Activated naive CD4-positive, alpha-beta T cell treated with anti-CD3 and anti-CD28 coated beads, Interleukin-2, amount 50 U/mL, for 24 hours (primary cell): ENCODE measurements around the gene MYO7A.

Source experiments
- H3K27ac Mint-ChIP-seq: one replicate; pipeline ENCODE4 v1.8.0; 2021; ENCODE audit warnings: mild to moderate bottlenecking, mixed read lengths
- H3K27me3 Mint-ChIP-seq: one replicate; pipeline ENCODE4 v1.8.0; 2021; ENCODE audit warnings: mixed read lengths
- H3K36me3 Mint-ChIP-seq: one replicate; pipeline ENCODE4 v1.8.0; 2021; ENCODE audit warnings: mixed read lengths
- H3K4me1 Mint-ChIP-seq: one replicate; pipeline ENCODE4 v1.8.0; 2021; ENCODE audit warnings: mixed read lengths
- H3K4me3 Mint-ChIP-seq: one replicate; pipeline ENCODE4 v1.8.0; 2021; ENCODE audit warnings: mild to moderate bottlenecking, mixed read lengths
- H3K9me3 Mint-ChIP-seq: one replicate; pipeline ENCODE4 v1.8.0; 2021; ENCODE audit warnings: mixed read lengths

Gene MYO7A

DNA sequence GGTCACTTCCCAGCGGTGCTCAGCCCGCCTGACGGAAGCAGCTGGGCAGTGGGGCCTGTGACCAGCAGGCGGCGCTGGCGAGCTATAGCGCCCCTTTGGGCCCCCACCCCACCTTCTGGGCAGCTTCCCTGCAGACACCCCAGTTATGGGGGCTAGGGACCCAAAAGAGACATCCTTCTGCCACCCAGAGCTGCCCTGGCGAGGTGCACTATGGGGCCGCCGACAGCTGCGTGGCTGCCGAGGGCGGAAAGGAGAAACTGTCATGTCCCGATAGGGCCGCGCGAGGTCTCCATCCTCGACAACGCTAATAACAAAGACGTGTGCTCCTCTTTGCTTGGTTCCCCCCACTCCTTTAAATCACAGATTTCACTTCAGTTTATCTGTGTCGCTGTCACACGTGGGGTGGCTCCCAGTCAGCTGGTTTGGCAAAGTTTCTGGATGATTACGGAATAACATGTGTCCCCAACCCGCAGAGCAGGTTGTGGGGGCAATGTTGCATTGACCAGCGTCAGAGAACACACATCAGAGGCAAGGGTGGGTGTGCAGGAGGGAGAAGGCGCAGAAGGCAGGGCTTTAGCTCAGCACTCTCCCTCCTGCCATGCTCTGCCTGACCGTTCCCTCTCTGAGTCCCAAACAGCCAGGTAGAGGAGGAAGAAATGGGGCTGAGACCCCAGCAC is 673 bp upstream of the MYO7A start:
- Mint-ChIP-seq H3K36me3 (no peaks in the 10 kb centered on the region), H3K4me3 (peak overlapping the region; percentile 58), H3K27ac (no peak overlapping the region), H3K27me3 (peaks cover 6% of the 10 kb centered on the region), H3K9me3 (no peaks in the 10 kb centered on the region), H3K4me1 (peaks cover 9% of the 10 kb centered on the region)

DNA sequence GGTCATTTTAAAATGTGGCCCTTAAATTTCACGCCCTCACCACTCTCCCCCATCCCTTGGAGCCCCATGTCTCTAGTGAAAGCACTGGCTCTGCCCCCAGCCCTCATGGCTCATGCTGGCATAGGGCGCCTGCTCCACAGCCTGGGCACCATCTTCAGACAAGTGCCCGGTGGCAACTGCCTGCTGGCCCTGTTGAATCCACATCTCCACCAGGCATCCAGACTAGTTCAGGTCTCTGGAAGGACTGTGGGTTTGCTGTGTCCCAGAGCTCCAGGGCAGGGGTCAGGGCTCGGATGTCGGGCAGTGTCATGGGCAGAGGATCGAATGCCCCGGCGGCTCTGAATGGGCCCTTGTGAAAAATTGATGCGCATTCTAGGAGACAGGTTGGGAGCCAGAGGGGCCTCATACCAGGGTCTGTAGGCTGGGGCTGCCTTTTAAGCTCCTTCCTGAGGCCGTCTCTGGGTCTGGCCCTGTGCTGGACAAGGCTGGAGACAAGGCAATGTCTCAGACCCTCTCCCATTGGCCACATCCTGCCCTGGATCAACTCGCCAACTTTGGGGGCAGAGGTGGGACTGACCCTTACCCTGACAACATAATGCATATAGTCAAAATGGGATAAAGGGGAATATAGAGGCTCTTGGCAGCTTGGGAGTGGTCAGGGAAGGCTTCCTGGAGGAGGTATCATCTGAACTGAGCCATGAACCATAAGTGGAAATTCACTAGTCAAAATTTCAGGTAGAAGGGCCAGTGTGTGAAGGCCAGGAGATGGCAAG is 1.2 kb downstream of the MYO7A start:
- no peaks in the 10 kb centered on the region for H3K9me3 Mint-ChIP-seq
- peaks cover 9% of the 10 kb centered on the region for H3K4me1 Mint-ChIP-seq
- H3K4me3 Mint-ChIP-seq = no peak overlapping the region
- H3K27ac Mint-ChIP-seq = no peak overlapping the region
- H3K27me3 Mint-ChIP-seq = peaks cover 6% of the 10 kb centered on the region
- no peaks in the 10 kb centered on the region for H3K36me3 Mint-ChIP-seq

DNA sequence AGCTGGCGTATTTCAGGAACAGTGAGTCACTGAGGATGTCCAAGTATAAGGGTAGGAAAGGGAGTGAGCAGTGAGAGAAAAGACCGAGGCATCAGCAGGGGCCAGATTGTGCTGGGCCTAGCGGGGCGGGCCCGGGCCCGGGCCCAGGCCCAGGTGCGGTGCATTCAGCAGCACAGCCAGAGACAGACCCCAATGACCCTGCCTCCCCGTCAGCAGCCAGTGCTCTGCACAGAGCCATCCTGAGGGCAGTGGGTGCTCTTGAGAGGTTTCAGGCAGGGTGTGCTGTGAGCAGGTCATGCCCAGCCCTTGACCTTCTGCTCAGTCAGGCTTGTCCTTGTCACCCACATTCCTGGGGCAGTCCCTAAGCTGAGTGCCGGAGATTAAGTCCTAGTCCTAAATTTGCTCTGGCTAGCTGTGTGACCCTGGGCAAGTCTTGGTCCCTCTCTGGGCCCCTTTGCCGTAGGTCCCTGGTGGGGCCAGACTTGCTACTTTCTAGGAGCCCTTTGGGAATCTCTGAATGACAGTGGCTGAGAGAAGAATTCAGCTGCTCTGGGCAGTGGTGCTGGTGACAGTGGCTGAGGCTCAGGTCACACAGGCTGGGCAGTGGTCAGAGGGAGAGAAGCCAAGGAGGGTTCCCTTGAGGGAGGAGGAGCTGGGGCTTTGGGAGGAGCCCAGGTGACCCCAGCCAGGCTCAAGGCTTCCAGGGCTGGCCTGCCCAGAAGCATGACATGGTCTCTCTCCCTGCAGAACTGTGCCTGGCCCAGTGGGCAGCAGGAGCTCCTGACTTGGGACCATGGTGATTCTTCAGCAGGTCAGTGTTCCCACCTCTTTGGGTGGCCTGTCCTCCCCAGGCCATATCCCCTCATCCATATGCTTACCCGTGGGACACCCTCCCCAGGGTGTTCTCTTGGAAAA is 2.1 kb downstream of the MYO7A start:
- Mint-ChIP-seq H3K4me1 (peaks cover 9% of the 10 kb centered on the region), H3K9me3 (no peaks in the 10 kb centered on the region), H3K36me3 (no peaks in the 10 kb centered on the region), H3K27ac (no peak overlapping the region), H3K27me3 (peaks cover 6% of the 10 kb centered on the region), H3K4me3 (no peak overlapping the region)

DNA sequence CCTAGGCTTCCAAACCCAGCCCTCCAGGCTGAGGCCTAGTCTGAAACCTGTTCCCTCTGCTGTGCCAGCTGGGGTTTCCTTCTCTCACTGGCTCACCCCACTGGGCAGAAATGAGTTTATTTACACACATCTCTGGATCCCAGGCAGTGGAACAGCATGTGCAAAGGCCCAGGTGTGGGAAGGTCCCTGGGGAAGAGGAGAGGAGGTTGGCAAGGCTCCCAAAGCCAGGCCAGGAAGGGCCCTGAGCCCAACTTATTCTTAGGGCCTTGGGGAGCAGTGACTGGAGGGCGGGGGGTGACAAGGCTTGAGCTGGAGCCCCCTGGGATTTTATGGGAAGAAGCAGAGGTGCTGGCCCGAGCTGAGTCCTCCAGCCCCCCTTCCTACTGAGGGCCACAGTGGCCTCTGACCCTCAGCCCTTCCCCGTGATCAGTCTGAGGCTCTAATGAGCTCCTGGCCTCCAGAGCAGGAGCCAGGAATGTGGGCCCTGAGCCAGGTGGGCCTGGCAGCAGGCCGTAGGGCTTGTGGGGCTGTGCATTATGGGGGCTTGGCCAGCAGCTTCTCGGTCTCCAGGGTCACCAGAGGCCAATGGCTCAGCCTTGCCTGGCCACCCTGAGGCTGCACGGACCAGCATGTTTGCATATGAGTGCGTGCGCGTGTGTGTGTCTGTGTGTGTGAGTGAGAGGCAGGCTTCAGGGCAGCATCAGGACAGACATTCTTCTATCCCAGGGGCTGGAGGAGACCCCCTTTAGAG is 2.9 kb downstream of the MYO7A start:
- Mint-ChIP-seq H3K27me3 (peaks cover 6% of the 10 kb centered on the region), H3K4me3 (no peak overlapping the region), H3K4me1 (peaks cover 9% of the 10 kb centered on the region), H3K9me3 (no peaks in the 10 kb centered on the region), H3K27ac (no peak overlapping the region), H3K36me3 (no peaks in the 10 kb centered on the region)

DNA sequence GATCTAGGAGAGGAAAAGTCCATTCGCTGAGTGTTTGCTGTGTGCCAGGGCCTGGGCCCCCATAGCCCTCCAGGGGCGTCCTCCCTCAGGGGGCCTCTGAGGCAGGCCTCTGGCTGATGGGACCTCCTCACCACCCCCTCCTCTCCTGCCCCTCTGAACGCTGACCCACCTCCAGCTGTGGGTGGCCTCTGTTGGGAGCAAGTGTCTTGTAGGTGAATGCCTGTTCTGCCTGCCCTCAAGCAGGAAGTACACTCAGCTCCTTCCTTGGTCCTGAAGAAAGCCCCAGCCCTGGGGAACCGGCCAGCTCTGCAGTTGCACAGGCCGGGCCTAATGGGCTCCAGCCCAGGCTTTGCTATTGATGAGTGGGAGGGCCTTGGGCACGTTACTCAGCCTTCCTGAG is 3.5 kb downstream of the MYO7A start:
- Mint-ChIP-seq H3K27me3 (peaks cover 5% of the 10 kb centered on the region), H3K4me3 (no peak overlapping the region), H3K27ac (no peak overlapping the region), H3K9me3 (no peaks in the 10 kb centered on the region), H3K36me3 (no peaks in the 10 kb centered on the region), H3K4me1 (peaks cover 5% of the 10 kb centered on the region)

DNA sequence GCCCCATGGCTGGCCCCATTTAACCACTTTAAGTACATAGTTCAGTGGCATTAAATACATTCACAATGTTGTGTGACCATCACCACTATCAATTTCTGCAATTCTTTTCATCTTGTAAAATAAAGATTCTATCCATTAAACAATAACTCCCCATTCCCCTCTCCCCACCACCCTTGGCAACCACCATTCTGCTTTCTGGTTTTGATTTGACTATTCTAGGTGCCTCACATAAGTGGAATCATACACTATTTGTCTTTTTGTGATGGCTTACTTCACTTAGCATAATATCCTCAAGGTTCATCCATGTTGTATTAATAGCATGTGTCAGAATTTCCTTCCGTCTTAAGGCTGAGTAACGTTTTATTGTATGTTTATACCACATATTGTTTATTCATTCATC is 7.0 kb downstream of the MYO7A start:
- no peak overlapping the region for H3K4me3 Mint-ChIP-seq
- no peak overlapping the region for H3K27ac Mint-ChIP-seq
- no peaks in the 10 kb centered on the region for H3K36me3 Mint-ChIP-seq
- H3K27me3 Mint-ChIP-seq = peaks cover 10% of the 10 kb centered on the region
- no peaks in the 10 kb centered on the region for H3K9me3 Mint-ChIP-seq
- no peaks in the 10 kb centered on the region for H3K4me1 Mint-ChIP-seq

DNA sequence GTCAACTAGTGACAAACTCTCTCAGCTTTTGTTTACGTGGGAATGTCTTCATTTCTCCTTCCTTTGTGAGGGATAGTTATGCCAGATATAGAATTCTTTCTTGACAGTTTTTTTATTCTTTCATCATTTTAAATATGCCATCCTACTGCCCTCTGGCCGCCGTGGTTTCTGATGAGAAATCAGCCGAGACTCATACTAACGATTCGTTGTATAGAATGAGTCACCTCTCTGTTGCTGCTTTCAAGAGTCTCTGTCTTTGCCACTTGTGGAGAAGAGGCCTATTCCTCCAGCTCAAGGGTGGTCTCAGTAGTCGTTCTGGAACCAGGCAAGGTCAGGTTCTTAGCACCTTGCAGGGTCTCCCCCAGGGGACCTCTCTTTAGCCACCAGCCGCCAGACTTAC is 8.0 kb downstream of the MYO7A start:
- Mint-ChIP-seq H3K36me3 (no peaks in the 10 kb centered on the region), H3K4me3 (no peak overlapping the region), H3K27ac (no peak overlapping the region), H3K9me3 (no peaks in the 10 kb centered on the region), H3K27me3 (peaks cover 10% of the 10 kb centered on the region), H3K4me1 (no peaks in the 10 kb centered on the region)

DNA sequence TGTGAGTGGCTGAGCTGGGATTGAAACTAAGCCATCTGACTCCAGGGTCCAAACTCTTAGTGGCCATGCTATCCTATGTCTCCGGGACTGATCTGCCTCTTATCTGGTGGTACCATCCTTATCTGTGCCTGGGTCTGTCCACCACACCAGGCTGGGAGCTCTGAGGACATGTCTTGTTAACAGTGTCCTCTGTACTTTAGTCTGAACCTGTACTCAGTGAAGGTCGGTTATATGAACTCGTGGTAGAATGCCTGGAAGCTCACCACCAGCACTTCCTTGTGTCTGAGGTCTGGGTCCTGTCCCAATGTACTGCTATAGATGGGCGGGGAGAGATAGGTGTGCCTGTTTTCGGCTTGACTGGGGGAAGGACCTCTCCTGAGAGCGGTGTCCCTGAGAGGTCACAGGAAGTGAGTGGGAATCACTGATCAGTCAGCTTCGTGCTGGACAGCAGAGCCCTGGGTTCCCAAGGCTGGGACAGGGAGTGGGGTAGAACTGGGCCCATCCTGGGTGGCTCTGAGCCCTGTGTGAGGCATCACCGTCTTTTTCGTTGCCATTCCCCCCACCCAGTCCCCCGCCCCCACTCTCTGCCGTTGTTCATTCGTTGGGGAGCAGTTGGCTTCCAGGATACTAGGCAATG is 8.9 kb downstream of the MYO7A start:
- no peak overlapping the region for H3K27ac Mint-ChIP-seq
- peaks cover 1% of the 10 kb centered on the region for H3K4me1 Mint-ChIP-seq
- H3K4me3 Mint-ChIP-seq = no peak overlapping the region
- peaks cover 10% of the 10 kb centered on the region for H3K27me3 Mint-ChIP-seq
- H3K36me3 Mint-ChIP-seq = no peaks in the 10 kb centered on the region
- no peaks in the 10 kb centered on the region for H3K9me3 Mint-ChIP-seq

DNA sequence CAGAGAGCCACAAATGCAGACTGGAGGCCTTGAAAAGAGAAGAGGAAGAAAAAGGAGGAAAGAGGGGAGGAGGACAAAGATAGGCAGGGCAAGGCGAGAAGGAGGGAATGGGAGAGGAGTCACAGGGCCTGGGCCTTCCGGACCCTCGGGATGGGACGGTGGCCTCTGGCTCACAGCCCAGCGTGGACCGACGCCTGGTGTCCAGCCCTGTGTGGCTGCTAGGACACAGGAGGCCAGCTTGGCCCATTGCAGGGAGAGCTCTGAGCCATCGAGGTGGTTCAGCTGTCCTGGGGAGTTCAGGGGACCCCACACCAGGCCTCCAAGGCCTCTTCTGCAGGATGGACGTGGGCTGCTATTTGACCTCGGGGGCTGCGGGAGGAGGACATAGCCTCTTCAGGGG is 9.4 kb downstream of the MYO7A start:
- no peaks in the 10 kb centered on the region for H3K9me3 Mint-ChIP-seq
- no peak overlapping the region for H3K4me3 Mint-ChIP-seq
- H3K27ac Mint-ChIP-seq = no peak overlapping the region
- H3K27me3 Mint-ChIP-seq = peaks cover 10% of the 10 kb centered on the region
- H3K36me3 Mint-ChIP-seq = no peaks in the 10 kb centered on the region
- H3K4me1 Mint-ChIP-seq = peaks cover 4% of the 10 kb centered on the region

DNA sequence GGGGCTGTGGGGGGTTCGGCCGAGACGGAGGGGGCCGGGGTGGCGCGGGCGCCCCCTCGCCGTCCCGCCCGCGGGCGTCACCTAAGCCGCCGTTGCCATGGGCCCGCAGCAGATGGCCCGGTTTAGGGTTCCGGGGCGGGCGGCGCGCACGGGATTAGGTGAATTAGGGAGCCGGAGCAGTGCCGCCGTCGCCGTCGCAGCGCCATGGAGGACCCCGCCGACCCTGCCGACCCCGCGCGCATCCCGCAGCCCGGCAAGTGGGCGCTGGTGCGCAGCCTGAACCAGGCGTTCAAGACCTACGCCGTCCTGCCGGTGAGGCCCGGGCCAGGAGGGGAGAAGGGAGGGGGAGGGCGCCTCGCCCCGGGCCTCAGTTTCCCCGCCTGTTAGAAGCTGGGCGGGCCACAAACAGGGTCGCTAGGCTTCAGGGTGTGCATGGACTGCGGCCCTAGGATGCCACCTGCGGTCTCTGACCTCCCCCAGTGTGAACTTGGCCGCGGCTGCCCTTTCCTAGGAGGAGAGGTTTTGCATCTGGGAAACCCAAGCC is 10.1 kb downstream of the MYO7A start:
- H3K27ac Mint-ChIP-seq = no peak overlapping the region
- H3K36me3 Mint-ChIP-seq = no peaks in the 10 kb centered on the region
- H3K4me3 Mint-ChIP-seq = no peak overlapping the region
- no peaks in the 10 kb centered on the region for H3K9me3 Mint-ChIP-seq
- peaks cover 4% of the 10 kb centered on the region for H3K4me1 Mint-ChIP-seq
- peaks cover 10% of the 10 kb centered on the region for H3K27me3 Mint-ChIP-seq

DNA sequence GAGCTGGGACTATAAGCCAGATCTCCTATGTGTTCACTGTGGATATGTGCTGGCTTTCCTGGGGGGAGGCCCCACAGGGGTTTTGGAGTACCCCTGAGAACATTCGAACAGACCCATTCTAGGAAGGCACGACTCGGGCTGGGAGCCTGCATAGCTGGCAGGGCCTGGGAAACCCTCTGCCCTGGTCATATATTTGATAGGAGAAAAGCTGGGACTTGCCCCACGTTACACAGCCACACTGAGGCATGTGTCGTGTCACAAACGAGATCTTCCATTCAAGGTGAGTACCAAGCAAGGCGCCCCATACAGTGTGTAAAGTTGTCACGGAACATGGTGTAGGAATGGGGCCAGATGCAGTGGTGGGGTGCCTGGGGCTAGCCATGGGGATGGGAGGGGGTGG is 11.2 kb downstream of the MYO7A start:
- Mint-ChIP-seq H3K9me3 (no peaks in the 10 kb centered on the region), H3K4me3 (no peak overlapping the region), H3K27ac (no peak overlapping the region), H3K36me3 (no peaks in the 10 kb centered on the region), H3K4me1 (peaks cover 4% of the 10 kb centered on the region), H3K27me3 (peaks cover 10% of the 10 kb centered on the region)

DNA sequence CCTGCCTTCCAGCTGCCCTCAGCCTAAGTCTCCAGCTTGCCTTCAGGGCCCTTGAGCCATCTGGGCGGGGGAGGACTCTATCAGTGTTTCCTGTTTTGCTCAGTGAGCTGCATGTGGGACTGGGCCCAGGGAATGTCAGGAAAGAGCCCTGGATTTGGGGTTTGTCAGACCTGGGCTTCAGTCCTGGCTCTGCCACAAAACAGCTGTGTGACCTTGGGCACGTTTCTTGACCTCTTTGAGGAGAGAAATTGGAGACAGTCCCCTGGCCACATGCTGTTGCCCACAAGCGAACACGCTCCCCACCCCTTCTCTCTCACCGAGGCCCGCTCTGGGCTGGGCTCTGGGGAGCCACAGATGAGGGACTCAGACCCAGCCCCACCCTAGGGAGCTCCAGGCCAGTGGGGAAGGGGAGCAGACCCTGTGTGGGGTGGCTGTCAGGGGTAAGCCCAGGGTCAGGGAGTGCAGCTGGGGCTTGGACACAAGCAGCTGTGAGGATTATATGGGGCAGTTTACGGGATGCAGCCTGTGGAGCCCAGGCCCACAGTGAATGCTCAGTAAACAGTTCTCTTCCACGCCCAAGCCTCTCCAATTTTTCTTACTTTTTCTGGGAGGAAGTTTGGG is 12.3 kb downstream of the MYO7A start:
- Mint-ChIP-seq H3K27me3 (peaks cover 10% of the 10 kb centered on the region), H3K36me3 (no peaks in the 10 kb centered on the region), H3K27ac (no peak overlapping the region), H3K4me3 (no peak overlapping the region), H3K9me3 (no peaks in the 10 kb centered on the region), H3K4me1 (peaks cover 4% of the 10 kb centered on the region)

DNA sequence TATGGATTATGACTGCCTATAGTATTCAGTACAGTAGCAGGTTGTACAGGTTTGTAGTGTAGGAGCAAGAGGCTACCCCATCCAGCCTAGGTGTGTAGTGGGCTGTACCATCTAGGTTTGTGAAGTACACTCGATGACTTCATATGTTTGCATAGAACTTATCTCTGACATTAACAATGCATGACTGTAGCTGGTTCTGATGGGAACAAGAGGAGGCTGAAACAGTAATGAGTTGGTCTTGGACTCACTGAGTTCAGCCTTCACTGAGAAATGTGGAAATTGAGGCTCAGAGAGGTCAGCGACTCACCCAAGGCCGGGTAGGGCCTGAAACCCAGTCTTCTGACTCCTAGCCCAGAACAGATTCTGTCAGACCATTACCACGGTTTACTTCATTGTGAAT is 13.0 kb downstream of the MYO7A start:
- Mint-ChIP-seq H3K36me3 (no peaks in the 10 kb centered on the region), H3K27me3 (peaks cover 10% of the 10 kb centered on the region), H3K4me1 (peaks cover 4% of the 10 kb centered on the region), H3K9me3 (no peaks in the 10 kb centered on the region), H3K27ac (no peak overlapping the region), H3K4me3 (no peak overlapping the region)

DNA sequence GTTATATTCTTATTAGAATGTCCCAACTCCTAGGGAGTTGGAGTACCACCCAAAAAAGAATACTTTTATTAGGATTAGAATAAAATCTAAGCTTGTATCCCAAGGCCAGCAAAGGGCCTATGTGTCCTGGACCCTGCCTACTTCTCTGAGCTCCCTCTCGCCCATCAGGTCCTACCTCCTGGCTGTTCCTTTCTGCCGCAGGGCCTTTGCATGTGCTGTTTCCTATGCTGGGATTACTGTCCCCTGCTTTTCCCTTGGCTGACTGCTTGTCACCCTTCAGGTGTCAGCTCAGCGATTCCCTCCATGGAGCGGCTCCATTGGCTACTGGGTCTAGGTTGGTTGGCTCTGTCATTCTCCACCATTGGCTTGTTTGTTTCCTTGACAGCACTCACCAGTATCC is 13.4 kb downstream of the MYO7A start:
- peaks cover 9% of the 10 kb centered on the region for H3K27me3 Mint-ChIP-seq
- H3K4me3 Mint-ChIP-seq = no peak overlapping the region
- no peak overlapping the region for H3K27ac Mint-ChIP-seq
- H3K36me3 Mint-ChIP-seq = no peaks in the 10 kb centered on the region
- peaks cover 4% of the 10 kb centered on the region for H3K4me1 Mint-ChIP-seq
- H3K9me3 Mint-ChIP-seq = no peaks in the 10 kb centered on the region
